HepG2 (cell line): ENCODE results near the gene PCNA. TPM values are rescaled to one million over a fixed set of nuclear protein-coding genes. Genes with fewer than 3 reads are reported as not detected.
A peak's percentile ranks its signal among the peaks of the same experiment; 100 is the strongest.

ENCODE experiments used
- AGO2 ChIP-seq: fragments of 200-400 bp; formaldehyde crosslinking; optimal IDR thresholded peaks from 2 replicates; pipeline ENCODE3; 2017; ENCODE audit warnings: mild to moderate bottlenecking, low read depth, low read length, moderate library complexity
- CAMTA2 ChIP-seq: sonication (generic); formaldehyde crosslinking; IDR thresholded peaks from 2 replicates; pipeline ENCODE4 v1.4.0; 2020; ENCODE audit warnings: mild to moderate bottlenecking, missing genetic modification reagents, borderline replicate concordance
- DPF2 ChIP-seq: sonication (generic); formaldehyde crosslinking; IDR thresholded peaks from 2 replicates; pipeline ENCODE4 v1.4.0; 2020; ENCODE audit warnings: mild to moderate bottlenecking, low read depth, missing genetic modification reagents, borderline replicate concordance
- KDM6A ChIP-seq: IDR thresholded peaks from 2 replicates; pipeline ENCODE4 v1.6.1; 2016; ENCODE audit warnings: low read depth
- KMT2A ChIP-seq: sonication (generic); formaldehyde crosslinking; IDR thresholded peaks from 2 replicates; pipeline ENCODE4 v1.4.0; 2020; ENCODE audit warnings: missing genetic modification reagents
- LRRFIP1 ChIP-seq: sonication (generic); formaldehyde crosslinking; conservative IDR thresholded peaks from 2 replicates; pipeline ENCODE4 v1.4.0; 2020; ENCODE audit warnings: missing genetic modification reagents
- MLXIP ChIP-seq: sonication (generic); formaldehyde crosslinking; IDR thresholded peaks from 2 replicates; pipeline ENCODE4 v1.9.0; 2021; ENCODE audit warnings: missing genetic modification reagents, borderline replicate concordance
- MTF1 ChIP-seq: sonication (generic); formaldehyde crosslinking; IDR thresholded peaks from 2 replicates; pipeline ENCODE4 v1.5.0; 2020; ENCODE audit warnings: missing genetic modification reagents
- POLR2AphosphoS5 ChIP-seq: IDR thresholded peaks from 2 replicates; pipeline ENCODE4 v1.6.1; 2012; ENCODE audit warnings: low read depth, low read length
- PRDM4 ChIP-seq: sonication (generic); formaldehyde crosslinking; IDR thresholded peaks from 2 replicates; pipeline ENCODE4 v1.9.0; 2021; ENCODE audit warnings: missing genetic modification reagents, borderline replicate concordance
- RFX1 ChIP-seq: fragments of 450-650 bp; IDR thresholded peaks from 2 replicates; pipeline ENCODE4 v1.6.1; 2017
- SOX5 ChIP-seq: IDR thresholded peaks from 2 replicates; pipeline ENCODE4 v1.6.1; 2016; ENCODE audit warnings: borderline replicate concordance
- SRSF4 ChIP-seq: fragments of 200-400 bp; formaldehyde crosslinking; IDR thresholded peaks from one replicate; pipeline ENCODE4 v1.6.1; 2018; ENCODE audit warnings: mild to moderate bottlenecking, low read depth, low read length, moderate library complexity; ENCODE audit not compliant: poor library complexity, severe bottlenecking
- TBX3 ChIP-seq: fragments of 450-650 bp; IDR thresholded peaks from 2 replicates; pipeline ENCODE4 v1.6.1; 2017; ENCODE audit warnings: antibody characterized with exemption, mild to moderate bottlenecking, inconsistent platforms, borderline replicate concordance
- ZBTB7A ChIP-seq: sonication (generic); formaldehyde crosslinking; IDR thresholded peaks from 2 replicates; pipeline ENCODE4 v1.8.0; 2022; ENCODE audit warnings: mild to moderate bottlenecking, missing genetic modification reagents
- ZNF326 ChIP-seq: sonication (generic); formaldehyde crosslinking; IDR thresholded peaks from 2 replicates; pipeline ENCODE4 v1.4.0; 2020; ENCODE audit warnings: missing genetic modification reagents, borderline replicate concordance
- ZNF451 ChIP-seq: sonication (generic); formaldehyde crosslinking; IDR thresholded peaks from 2 replicates; pipeline ENCODE4 v1.5.0; 2020; ENCODE audit warnings: mild to moderate bottlenecking, missing genetic modification reagents
- ZNF496 ChIP-seq: sonication (generic); formaldehyde crosslinking; IDR thresholded peaks from 2 replicates; pipeline ENCODE4 v1.8.1; 2023; ENCODE audit warnings: mild to moderate bottlenecking, moderate library complexity, missing genetic modification reagents; ENCODE audit not compliant: insufficient replicate concordance
- ZNF775 ChIP-seq: sonication (generic); formaldehyde crosslinking; IDR thresholded peaks from 2 replicates; pipeline ENCODE4 v1.4.0; 2020; ENCODE audit warnings: missing genetic modification reagents, mild to moderate bottlenecking, moderate library complexity, borderline replicate concordance
- polyA plus RNA-seq, 8 experiments: library from polyadenylated mRNA; depleted of rRNA in 3 of 8; stranded (reverse) in 7 of 8; unstranded in 1 of 8; fragments of >200 nt; fragmentation: Illumina TruSeq in 4 of 8; extraction: Trizol in 4 of 8; gene quantifications; 2 replicates each; pipeline versions ENCODE4 v1.2.1 to v1.2.3, GENCODE V29; 2011 to 2016; ENCODE audit warnings: low read depth in 4 of 8, missing spikeins in 1 of 8, mixed read lengths in 1 of 8; ENCODE audit not compliant: insufficient read depth in 1 of 8
- total RNA-seq, 5 experiments: library from RNA; depleted of rRNA; stranded (reverse); fragments of >200 nt; fragmentation: Illumina TruSeq; extraction: Trizol; gene quantifications; 2 replicates each; pipeline ENCODE4 v1.2.3, GENCODE V29; 2016; ENCODE audit warnings: low read depth in 1 of 5
- TF ChIP-seq, protein P1 (sequence below): sonication (generic); formaldehyde crosslinking; IDR thresholded peaks from 2 replicates; pipeline ENCODE4 v1.4.0; 2020; ENCODE audit warnings: mild to moderate bottlenecking, low read depth, missing genetic modification reagents
- TF ChIP-seq, protein P2 (sequence below): sonication (generic); formaldehyde crosslinking; IDR thresholded peaks from 2 replicates; pipeline ENCODE4 v1.5.1; 2020; ENCODE audit warnings: missing genetic modification reagents, mild to moderate bottlenecking, borderline replicate concordance

Gene PCNA
- total and polyA plus RNA-seq, 2 of the 13 experiments (the other 11 are each of a cell fraction or from before 2014, with no cell fraction given), result 229 to 655 TPM

GRCh38 chr20:5119143-5119434 lies 669 bp downstream of the PCNA start (continued):
- TF ChIP-seq LRRFIP1 (CRISPR knock-in tag), result peak; percentile 93
- TF ChIP-seq ZNF451 (CRISPR knock-in tag), result no peak; the same call in 1 of the 2 replicates
- TF ChIP-seq MTF1, result no peak; the same call in none of the 2 replicates
- no peak for TF ChIP-seq RFX1
- peak; percentile 94 for TF ChIP-seq MLXIP
- TF ChIP-seq CAMTA2 (CRISPR knock-in tag), result peak; percentile 99; the same call in 1 of the 2 replicates
- TF ChIP-seq KMT2A (CRISPR knock-in tag), result peak; percentile 91
- no peak for TF ChIP-seq ZNF326
- no peak for TF ChIP-seq SRSF4
- no peak; the same call in 1 of the 2 replicates for TF ChIP-seq KDM6A (CRISPR knock-in tag)
- no peak for TF ChIP-seq TBX3
- TF ChIP-seq, protein P1, sequence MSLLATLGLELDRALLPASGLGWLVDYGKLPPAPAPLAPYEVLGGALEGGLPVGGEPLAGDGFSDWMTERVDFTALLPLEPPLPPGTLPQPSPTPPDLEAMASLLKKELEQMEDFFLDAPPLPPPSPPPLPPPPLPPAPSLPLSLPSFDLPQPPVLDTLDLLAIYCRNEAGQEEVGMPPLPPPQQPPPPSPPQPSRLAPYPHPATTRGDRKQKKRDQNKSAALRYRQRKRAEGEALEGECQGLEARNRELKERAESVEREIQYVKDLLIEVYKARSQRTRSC, result no peak
- TF ChIP-seq, protein P2, sequence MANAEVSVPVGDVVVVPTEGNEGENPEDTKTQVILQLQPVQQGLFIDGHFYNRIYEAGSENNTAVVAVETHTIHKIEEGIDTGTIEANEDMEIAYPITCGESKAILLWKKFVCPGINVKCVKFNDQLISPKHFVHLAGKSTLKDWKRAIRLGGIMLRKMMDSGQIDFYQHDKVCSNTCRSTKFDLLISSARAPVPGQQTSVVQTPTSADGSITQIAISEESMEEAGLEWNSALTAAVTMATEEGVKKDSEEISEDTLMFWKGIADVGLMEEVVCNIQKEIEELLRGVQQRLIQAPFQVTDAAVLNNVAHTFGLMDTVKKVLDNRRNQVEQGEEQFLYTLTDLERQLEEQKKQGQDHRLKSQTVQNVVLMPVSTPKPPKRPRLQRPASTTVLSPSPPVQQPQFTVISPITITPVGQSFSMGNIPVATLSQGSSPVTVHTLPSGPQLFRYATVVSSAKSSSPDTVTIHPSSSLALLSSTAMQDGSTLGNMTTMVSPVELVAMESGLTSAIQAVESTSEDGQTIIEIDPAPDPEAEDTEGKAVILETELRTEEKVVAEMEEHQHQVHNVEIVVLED (CRISPR knock-in tag), result no peak
- no peak for TF ChIP-seq DPF2 (CRISPR knock-in tag)
- peak; percentile 99; the same call in 1 of the 2 replicates for TF ChIP-seq ZNF775 (CRISPR knock-in tag)
- TF ChIP-seq ZNF496, result peak; percentile 85
- TF ChIP-seq PRDM4 (CRISPR knock-in tag), result no peak; the same call in 1 of the 2 replicates
- TF ChIP-seq SOX5, result no peak
- no peak for TF ChIP-seq AGO2
- TF ChIP-seq ZBTB7A (CRISPR knock-in tag), result no peak
- 0 out of 2 replicates have a peak, but pooled peaks have one; percentile 29 for TF ChIP-seq POLR2AphosphoS5
